Measurements from ENCODE around the gene PPM1A.

- TF ChIP-seq, protein P1, sequence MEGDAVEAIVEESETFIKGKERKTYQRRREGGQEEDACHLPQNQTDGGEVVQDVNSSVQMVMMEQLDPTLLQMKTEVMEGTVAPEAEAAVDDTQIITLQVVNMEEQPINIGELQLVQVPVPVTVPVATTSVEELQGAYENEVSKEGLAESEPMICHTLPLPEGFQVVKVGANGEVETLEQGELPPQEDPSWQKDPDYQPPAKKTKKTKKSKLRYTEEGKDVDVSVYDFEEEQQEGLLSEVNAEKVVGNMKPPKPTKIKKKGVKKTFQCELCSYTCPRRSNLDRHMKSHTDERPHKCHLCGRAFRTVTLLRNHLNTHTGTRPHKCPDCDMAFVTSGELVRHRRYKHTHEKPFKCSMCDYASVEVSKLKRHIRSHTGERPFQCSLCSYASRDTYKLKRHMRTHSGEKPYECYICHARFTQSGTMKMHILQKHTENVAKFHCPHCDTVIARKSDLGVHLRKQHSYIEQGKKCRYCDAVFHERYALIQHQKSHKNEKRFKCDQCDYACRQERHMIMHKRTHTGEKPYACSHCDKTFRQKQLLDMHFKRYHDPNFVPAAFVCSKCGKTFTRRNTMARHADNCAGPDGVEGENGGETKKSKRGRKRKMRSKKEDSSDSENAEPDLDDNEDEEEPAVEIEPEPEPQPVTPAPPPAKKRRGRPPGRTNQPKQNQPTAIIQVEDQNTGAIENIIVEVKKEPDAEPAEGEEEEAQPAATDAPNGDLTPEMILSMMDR (IDR thresholded peaks at IDR 0.05), result no peak
- no peak for TF ChIP-seq EZH2 (IDR thresholded peaks at IDR 0.05; ENCODE audit: borderline replicate concordance, insufficient read depth, low read depth, low read length, poor library complexity, severe bottlenecking)
These were observed 55.5 kb downstream of the PPM1A start for GRCh38 chr14:60304509-60304908.

Data from B cell (primary cell).